Measurements from ENCODE around the gene GGT6. TPM values are rescaled to one million over a fixed set of nuclear protein-coding genes. Genes with fewer than 3 reads are reported as not detected.
A peak's percentile ranks its signal among the peaks of the same experiment; 100 is the strongest.

Gene GGT6
- total and polyA plus RNA-seq, 4 donors = 2.8 to 12.3 (median 7.4) TPM

- H3K9me3 ChIP-seq (ENCODE audit: control insufficient read depth in 4 of 4, insufficient read depth in 3 of 4, low read length in 3 of 4) = no peaks in the 10 kb centered on the region
- H3K4me1 ChIP-seq (ENCODE audit: control insufficient read depth in 5 of 5, insufficient read depth in 5 of 5, low read length in 5 of 5) = peaks cover 0 to 32% (median 26%) of the 10 kb centered on the region in 5 donors
- H3K4me3 ChIP-seq = no peak overlapping the region
- DNase-seq (no peak), ATAC-seq (ENCODE audit: insufficient read depth, low FRiP score) (no peak)
- WGBS, 2 donors = 83 to 93% methylated on average over 8 of the region's 8 CpGs
- H3K36me3 ChIP-seq (ENCODE audit: control insufficient read depth in 4 of 4, insufficient read depth in 4 of 4, low read length in 4 of 4) = peaks cover 0 to 4% (median 0%) of the 10 kb centered on the region in 4 donors
- H3K9ac ChIP-seq (ENCODE audit: insufficient read depth in 1 of 2, low read length in 2 of 2) = no peak overlapping the region
- H3K27me3 ChIP-seq (ENCODE audit: control insufficient read depth in 3 of 3, insufficient read depth in 3 of 3, low read length in 2 of 3) = no peaks in the 10 kb centered on the region
- TF ChIP-seq CTCF (IDR thresholded peaks at IDR 0.05; ENCODE audit: control extremely low read depth, extremely low read depth) = no peak
- H3K27ac ChIP-seq (ENCODE audit: low read depth in 1 of 2, low read length in 1 of 2) = no peak overlapping the region
Observed at GRCh38 chr17:4523946-4524345, 36.4 kb downstream of the GGT6 start.

GRCh38 chr17:4522661-4523060, 37.7 kb downstream of the GGT6 start:
- H3K9ac ChIP-seq (ENCODE audit: insufficient read depth in 1 of 2, low read length in 2 of 2) = no peak overlapping the region
- H3K9me3 ChIP-seq (ENCODE audit: control insufficient read depth in 4 of 4, insufficient read depth in 3 of 4, low read length in 3 of 4) = no peaks in the 10 kb centered on the region
- ATAC-seq (ENCODE audit: insufficient read depth, low FRiP score) (no peak), DNase-seq (peak in 1 of 3 donors; percentile 48)
- H3K4me1 ChIP-seq (ENCODE audit: control insufficient read depth in 5 of 5, insufficient read depth in 5 of 5, low read length in 5 of 5) = peaks cover 0 to 32% (median 28%) of the 10 kb centered on the region in 5 donors
- H3K27me3 ChIP-seq (ENCODE audit: control insufficient read depth in 3 of 3, insufficient read depth in 3 of 3, low read length in 2 of 3) = no peaks in the 10 kb centered on the region
- no peak for TF ChIP-seq CTCF (IDR thresholded peaks at IDR 0.05; ENCODE audit: control extremely low read depth, extremely low read depth)
- 69 to 86% methylated on average over 6 of the region's 6 CpGs for WGBS, 2 donors
- no peak overlapping the region for H3K4me3 ChIP-seq
- peak overlapping the region; percentile 38 to 47 for H3K27ac ChIP-seq (ENCODE audit: low read depth in 1 of 2, low read length in 1 of 2)
- H3K36me3 ChIP-seq (ENCODE audit: control insufficient read depth in 4 of 4, insufficient read depth in 4 of 4, low read length in 4 of 4) = peaks cover 0 to 4% (median 0%) of the 10 kb centered on the region in 4 donors

- peaks cover 0 to 4% (median 0%) of the 10 kb centered on the region in 4 donors for H3K36me3 ChIP-seq (ENCODE audit: control insufficient read depth in 4 of 4, insufficient read depth in 4 of 4, low read length in 4 of 4)
- peaks cover 0 to 35% (median 31%) of the 10 kb centered on the region in 5 donors for H3K4me1 ChIP-seq (ENCODE audit: control insufficient read depth in 5 of 5, insufficient read depth in 5 of 5, low read length in 5 of 5)
- peak; percentile 69 for ATAC-seq (ENCODE audit: insufficient read depth, low FRiP score)
- no peaks in the 10 kb centered on the region for H3K27me3 ChIP-seq (ENCODE audit: control insufficient read depth in 3 of 3, insufficient read depth in 3 of 3, low read length in 2 of 3)
- no peaks in the 10 kb centered on the region for H3K9me3 ChIP-seq (ENCODE audit: control insufficient read depth in 4 of 4, insufficient read depth in 3 of 4, low read length in 3 of 4)
- no peak overlapping the region for H3K4me3 ChIP-seq
- H3K27ac ChIP-seq (ENCODE audit: low read depth in 1 of 2, low read length in 1 of 2) = peak overlapping the region in 1 of 2 donors; percentile 93
- no peak for TF ChIP-seq CTCF (IDR thresholded peaks at IDR 0.05; ENCODE audit: control extremely low read depth, extremely low read depth)
- 69 to 85% methylated on average over 8 of the region's 8 CpGs for WGBS, 2 donors
- peak in 1 of 3 donors; percentile 63 for DNase-seq
- H3K9ac ChIP-seq (ENCODE audit: insufficient read depth in 1 of 2, low read length in 2 of 2) = peak overlapping the region in 1 of 2 donors; percentile 34
Observed at GRCh38 chr17:4520894-4521600, 39.3 kb downstream of the GGT6 start.
